Measurements from ENCODE around the gene SLX4IP.
"Not testable (repeated sequence)": the region's sequence is repeated elsewhere in the genome, so short reads cannot be mapped to it uniquely, and the experiment has no call there.

SLX4IP gene

DNA sequence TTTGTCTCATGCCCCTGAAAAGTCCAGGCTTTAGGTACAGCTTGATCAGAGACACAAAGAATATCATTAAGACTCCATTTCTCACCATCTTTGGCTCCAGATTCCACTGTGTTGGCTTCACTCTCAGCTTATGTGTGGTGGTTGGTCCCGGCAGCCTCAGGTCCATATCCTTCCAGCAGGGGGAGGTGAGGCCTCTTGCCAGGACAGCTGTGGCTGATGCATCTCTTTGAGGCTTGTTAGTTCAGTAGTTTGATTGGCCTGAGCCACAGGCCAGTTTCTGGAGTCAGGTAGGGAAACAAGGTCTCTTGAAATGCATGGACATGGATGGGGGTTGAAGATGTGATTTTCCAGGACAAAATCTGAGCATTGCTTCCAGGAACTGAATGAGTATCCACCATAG is 176.3 kb downstream of the SLX4IP start:
- no peak for DNase-seq

DNA sequence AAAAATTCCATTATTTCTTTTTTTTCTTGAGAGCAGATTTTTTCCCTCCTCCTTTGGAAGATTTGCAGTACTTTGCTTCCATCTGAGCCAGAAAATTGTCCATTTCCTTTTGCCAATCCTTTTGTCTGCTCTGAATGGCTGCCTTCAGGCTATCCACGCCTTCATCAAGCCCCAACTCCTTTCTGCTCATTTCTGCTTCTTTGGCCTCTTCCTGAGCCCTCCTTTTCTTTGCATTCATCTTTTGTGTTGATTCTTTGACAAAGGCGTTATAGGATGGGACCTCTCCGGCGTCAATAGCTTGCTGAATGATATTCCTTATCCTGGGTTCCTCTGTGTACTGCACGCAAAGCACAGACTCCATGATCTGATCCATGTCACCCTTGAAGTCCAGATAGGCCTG is 178.3 kb downstream of the SLX4IP start:
- DNase-seq, result not testable (repeated sequence)

DNA sequence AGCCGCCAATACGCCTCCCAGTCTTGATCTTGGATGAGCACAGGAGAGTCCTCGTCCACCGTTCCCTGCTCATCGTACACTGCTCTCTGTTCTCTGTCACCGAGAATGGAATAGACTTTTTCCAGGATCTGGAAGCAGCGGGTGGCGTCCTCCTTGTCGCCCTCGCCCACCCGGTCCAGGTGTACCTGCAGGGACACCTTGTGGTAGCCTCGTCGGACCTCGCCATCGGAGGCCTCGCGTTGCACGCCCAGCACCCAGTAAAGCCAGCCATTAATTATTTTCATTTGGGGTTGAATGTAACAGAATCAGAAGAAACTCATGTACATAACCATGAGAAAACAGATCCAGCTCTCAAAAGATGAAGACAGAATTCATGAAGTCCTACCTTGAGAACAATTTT is 178.8 kb downstream of the SLX4IP start:
- no peak for DNase-seq

DNA sequence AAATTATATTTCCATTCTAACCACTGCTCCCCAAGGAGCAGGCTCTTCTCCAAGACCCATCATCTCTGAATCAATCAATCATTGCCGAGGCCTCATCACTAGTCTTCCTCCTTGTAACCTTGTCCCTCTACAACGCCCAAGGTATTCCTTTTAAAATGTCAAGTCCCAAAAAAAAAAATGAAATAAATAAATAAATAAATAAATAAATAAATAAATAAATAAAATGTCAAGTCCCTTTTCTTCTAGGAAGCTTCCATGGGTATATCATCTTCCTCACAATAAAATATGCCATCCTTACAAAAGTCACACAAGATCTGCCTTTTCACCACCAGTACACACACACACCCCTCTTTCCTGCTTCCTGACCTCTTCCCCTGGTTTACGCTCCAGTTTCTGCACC is 181.1 kb downstream of the SLX4IP start:
- no peak for DNase-seq

DNA sequence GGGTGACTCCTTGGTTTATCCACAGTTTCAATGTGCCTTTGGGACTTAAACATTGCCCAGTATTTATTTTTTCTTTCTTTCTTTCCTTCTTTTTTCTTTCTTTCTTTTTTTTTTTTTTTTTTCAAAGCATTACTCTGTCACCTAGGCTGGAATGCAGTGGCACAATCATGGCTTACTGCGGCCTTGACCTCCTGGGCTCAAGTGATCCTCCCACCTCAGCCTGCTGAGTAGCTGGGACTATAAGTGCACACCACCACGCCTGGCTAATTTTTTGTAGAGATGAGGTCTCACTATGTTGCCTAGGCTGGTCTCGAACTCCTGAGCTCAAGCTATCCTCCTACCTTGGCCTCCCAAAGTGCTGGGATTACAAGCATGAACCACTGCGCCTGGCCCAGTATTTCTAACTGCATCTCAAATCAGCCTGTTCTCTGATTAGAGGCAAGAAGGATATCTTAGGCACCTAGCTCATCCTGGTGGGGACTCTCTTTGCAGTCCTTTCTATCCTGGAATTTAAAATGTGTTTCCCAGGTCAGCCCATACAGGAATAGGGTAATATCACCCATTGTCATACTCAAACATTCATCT is 182.5 kb downstream of the SLX4IP start:
- not testable (repeated sequence) for DNase-seq

DNA sequence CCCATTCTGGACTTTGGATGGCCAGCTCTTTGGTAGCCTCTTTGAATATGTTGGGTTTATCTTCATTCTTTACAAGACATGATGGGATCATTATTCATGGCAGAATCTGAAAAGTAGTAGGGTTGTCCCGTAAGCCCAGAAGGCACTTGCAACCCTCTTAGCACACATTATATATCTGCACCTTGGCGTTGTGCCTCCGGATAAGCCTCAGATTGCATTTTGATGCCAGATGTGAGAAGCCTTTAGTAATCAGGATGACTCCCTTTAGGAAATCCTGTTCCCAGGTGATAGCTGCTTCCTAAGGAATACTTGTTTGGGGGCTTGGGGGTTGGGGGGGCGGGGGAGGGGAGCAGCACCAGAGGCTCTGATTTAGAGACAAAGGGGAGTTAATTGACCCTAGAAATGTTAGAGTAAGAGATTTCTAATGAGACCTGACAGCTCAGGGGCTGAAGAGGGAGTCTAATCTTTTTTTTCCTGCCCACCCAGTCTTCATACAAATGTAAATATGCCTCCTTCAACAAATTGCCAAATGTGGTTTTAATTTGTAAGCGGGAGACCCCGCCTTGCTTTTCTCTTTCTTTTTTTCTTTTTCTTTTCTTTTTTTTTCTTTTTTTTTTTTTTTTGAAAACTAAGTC is 183.6 kb downstream of the SLX4IP start:
- DNase-seq, result peak; percentile 31

DNA sequence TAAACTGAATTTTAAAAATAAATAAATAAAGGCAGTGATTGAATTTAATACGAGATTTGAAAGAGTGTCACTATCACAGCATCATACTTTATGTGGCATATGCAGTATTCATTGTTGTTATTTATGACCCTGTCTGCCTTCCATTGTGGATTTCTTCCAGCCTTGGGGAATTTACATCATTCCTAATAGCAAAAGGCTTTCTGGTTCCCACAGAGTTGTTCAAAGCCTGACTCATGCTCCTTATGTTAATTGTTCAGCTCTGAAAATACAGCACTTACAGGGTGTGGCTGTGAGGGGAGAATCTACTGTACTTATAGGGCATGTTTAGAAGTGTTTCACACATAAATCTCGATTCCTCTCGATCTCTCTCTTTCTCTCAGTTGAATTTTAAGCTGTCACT is 184.3 kb downstream of the SLX4IP start:
- DNase-seq, result no peak

DNA sequence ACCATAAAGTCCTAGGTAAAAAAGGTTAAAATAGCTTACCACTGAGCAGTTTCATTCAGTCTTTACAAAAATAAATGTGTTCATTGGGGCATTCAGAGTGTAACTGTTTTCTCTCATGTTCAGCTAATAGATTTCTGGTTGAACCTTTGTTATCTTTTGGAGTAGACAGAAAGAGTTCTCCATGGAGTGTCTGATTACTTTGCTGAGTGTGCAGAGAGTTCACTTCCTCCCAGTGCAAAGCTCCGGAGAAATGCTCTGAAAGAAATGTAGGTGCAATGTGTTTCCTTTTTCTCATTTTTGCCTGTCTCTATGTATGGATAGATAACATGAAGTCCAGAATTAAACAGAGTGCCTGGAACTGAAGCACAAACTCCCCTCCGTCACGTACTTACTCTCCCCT is 186.0 kb downstream of the SLX4IP start:
- DNase-seq, result no peak

DNA sequence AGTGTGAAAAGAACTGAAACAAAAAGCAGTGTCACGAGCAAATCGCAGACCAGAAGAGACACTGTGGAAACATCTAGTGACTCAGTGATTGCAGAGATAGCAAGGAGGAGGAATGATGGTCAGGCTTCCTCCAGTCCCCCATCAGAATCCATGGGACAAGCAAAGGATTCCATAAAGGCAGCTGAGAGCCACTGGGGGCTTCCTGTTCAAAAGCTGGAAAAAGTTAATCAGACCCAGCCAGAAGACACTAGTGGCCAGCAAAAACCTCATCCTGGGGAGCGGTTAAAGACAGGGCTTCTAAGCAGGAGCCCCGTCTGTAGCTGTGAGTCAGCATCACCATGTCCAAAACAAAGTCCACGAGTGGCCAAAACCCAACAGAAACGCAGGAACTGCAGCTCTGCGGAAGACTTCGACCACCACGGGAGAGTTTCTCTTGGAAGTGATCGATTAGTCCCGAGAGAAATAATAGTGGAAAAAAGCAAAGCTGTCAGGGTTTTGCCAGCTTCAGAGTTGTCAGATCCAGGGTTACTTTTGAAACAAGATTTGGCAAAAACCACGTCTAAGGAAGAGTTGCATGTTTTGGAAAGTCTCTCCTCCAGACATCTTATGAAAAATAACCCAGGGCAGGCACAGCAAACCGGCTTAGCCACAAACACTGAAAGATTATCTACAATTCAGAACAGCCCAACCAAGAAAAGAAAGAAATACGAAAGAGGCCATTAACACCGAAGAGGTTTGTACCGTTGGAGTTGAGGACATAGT is 187.7 kb downstream of the SLX4IP start:
- DNase-seq, result no peak

DNA sequence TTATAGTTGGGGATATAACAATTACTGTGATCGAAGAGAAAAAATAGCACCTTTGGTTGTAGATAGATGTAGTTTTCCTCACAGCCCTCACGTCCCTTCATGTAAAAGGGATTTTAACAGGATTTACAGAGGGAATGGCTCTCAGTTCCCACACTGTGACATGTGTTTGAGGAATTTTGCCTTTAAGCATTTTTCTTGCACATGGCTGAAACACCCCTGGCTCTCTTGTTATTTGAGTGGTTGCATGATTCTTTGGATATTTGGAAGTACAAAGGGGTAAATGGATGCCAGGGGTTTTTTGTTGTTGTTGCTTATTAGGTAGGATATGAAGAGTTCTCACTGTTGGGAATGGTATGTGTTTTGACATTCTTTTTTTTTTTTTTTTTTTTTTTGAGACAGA is 190.5 kb downstream of the SLX4IP start:
- no peak for DNase-seq

DNA sequence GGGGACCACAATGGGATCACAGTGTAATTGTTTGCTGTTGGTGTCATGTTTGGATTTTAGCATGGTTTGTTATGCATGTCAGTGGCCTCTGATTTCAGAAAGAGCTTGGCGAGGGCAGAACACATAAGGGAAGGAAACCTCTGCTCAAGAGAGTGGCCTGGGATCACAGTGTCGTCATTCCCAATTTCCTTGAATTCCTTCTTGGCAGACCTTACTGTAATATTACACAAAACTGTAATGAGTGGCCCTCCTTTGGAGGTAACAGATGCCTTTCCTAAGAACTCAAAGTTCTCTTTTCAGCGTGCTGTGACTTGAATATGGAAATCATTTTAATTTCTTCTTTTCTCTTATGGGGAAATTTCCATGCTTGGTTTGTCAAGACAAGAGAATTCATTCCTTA is 191.8 kb downstream of the SLX4IP start:
- no peak for DNase-seq

DNA sequence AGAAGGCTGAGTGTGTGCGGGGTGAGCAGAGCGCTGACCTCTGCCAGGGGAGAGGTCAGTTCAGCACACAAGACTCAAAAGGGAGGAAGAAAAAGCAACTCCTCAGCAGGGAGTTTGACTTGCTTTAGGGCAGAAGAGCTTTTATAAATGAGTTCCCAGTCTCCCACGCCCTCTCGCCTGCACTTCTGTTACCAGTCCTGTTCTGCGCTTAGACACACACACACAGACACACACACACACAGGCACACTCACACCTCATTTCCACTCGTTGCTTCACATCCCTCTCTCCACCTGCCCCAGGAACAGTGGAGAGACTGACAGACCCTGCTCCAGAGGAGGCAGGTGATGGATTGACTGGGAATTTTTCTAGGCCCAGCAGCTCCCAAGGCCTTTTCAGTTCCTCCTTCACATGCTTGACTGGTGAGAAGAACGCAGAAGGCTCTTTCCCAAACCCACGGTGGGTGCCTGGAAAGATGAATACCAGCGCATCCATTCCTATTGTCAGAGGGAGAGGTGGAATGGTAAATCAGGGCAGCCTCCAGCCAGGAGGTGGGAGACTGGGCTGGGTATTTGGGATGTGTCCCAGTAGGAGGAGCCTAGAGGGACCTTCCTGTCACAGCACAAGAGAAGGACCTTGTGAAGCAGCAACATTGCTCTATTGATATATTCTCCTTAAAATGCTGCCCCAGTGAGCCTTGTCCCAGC is 195.0 kb downstream of the SLX4IP start:
- DNase-seq, result peak; percentile 51

DNA sequence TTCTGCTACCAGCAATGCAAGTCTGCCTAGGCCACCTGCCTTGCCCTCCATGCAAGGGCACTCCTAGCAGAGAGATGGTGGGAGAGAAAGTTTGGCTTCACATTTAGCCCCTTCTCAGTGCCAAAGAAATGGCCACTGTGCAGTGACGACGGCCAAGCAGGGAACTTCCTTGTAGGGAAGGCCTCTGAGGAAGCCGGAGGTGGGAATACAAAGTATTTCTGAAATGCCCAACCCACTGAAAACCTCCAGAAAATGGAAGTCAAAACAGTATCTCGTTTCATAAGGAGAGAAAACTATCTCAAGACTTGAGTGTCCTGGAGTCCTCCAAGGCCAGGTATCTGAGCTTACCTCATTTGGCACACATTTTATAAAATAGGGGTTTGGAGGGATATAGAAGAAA is 196.0 kb downstream of the SLX4IP start:
- no peak for DNase-seq

DNA sequence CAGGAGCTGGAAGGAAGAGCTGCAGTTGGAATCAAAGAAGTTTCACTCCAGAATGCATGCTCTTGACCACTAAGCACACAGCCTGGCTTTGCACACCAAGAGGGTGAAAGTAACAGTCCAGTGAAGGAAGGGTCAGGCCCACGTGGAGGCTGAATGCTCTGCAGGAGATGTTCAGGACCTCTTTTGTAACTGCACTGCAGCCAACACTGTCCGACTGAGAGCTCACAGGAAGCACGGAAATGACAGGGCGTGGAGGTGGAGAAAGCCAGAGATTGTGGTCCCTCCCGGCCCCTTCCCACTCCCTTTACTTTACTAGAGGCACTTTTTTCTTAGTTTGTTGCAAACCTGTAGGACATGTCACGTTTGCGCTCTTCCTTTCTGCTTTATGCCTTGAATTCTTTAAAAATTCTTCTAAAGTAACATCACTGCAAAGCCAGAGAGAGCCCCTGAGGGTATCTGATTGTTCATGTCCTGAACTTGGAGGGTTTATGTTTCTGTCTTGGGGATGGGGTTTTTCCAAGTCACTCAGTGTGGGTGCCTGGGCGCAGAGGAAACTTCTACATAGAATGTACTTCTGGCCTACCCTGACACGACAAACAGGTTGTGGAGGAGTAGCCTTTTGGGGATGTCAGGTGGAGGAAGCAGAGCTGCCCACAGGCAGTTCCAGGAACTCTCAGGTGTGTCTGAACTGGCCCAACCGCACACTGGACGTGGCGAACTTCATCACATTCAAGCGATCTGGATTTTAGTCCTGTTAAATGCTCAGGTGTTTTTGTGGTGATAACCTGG is 197.8 kb downstream of the SLX4IP start:
- DNase-seq, result no peak

DNA sequence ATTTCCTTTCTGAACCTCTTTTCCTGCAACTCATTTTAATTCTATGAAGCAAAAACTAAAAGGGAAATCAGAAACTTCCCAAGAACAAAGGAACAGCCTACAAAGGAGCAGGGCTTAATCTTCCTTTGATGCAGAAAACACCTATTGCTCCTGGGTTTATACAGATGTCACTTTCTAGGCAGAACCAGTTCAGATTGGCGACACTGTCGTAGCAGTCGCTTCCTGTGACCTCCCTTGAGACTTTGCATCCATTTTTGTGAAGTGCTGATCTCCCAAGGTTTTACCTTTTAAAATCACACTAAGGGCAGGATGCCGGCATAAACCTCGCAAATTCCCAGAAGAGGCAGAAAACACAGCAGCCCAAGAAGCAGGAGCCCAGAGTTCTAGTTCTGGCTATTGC is 198.6 kb downstream of the SLX4IP start:
- no peak for DNase-seq

DNA sequence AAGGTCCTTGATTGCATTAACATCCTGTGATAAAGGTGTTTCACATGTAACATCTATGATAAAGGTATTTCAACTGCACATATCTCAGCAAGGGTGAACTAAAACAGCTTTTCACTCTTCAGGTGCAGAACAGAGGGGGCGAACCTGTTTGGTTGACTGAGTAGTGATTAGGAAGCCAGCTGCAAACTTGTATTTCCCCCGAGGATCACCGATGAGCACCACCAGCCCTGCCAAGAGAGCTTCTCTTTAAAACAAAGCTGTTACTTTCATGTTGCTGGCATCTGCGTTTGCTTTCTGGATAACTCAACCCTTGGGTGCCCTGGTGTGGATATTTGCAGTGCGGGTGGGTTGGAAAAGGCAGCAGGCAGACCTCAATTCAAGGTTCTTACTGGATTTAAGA is 199.1 kb downstream of the SLX4IP start:
- no peak for DNase-seq

DNA sequence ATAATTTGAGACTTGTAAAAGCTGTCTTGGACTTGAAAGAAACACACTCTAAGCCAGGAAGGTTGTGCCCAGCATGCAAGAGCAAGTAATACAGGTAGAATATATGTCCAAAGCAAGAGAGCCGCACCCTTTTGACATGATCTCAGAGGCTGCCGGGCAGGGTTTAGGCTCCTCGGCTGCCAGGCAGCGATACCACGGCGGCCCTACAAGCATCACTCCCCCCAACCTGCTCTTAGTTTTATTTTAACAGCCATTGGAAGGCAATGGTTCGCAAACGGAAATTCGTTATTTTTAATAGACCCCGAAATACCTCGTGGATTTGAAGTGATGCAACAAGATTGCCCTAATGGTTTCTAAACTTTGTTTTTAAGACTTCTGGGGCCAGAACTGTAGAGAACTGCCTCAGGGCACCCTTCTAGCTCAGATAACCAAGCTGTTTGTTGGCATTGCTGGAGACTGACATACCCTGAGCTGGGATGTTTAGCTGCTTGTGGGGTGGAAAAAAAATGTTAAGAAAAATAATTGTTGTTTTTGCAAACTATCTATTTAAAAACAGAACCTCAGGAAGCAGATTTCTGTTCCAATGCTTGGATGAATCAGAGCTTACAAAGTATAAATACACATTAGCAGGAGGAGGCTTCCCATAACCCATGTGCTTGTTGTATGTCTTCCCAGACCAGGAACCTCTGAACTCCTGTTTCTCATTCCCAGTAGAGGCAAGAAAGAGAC is 199.7 kb downstream of the SLX4IP start:
- no peak for DNase-seq

DNA sequence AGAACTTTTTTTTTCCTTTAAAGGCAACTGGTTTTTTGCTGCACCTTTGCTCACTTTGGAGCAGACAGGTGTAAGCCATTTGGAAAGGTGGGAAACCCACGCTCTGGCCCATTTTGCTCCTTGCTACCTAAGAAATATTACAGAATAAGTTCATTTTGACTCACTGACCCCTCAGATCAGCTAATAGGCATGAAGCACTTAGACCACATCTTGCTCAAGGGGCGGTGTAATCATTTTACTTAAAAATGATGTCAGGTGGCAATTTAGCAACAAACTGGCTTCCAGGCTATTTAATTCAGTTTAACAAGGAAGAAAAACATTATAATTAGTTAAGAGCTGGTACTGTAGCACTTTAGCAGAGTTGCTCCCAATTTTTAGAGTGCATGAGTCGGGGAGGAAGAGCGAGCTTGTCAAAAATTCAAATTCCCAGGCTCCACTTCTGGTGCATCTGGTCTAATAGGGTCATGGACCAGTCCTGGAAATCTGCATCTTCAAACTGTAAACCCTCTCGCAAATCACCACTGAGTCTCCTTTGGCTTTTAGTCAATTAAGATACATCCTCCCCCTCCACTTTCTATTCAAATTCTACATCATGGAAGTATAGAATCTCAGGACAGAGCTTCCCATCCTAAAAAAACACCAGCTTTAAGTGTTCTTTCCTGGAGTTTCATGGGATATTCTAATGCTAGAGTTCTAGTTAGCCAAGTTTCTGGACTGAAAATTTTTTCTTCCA is 200.5 kb downstream of the SLX4IP start:
- no peak for DNase-seq

DNA sequence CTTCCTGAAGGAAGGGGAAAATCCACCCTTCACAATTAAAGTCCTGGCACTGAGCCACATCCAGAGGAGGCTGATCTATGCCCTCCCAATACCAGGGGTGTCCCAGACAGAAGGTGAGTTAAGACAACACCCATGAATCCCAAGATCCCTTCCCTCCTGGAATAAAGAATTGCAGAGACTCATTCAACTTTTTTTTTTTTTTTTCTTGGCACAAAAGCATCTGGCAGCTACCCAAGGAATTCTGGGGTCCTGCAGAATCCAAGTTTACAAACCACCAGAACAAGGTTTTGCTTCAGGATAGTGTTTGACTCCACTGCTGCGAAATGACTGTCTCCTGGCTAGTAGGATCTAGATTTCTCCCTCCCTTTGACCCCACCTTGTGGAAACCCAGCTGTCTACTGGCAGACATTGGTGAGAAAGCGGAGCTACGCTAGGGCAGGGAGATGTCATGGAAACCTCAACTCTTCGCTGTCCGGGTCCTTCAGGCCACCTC is 201.3 kb downstream of the SLX4IP start:
- DNase-seq, result no peak

DNA sequence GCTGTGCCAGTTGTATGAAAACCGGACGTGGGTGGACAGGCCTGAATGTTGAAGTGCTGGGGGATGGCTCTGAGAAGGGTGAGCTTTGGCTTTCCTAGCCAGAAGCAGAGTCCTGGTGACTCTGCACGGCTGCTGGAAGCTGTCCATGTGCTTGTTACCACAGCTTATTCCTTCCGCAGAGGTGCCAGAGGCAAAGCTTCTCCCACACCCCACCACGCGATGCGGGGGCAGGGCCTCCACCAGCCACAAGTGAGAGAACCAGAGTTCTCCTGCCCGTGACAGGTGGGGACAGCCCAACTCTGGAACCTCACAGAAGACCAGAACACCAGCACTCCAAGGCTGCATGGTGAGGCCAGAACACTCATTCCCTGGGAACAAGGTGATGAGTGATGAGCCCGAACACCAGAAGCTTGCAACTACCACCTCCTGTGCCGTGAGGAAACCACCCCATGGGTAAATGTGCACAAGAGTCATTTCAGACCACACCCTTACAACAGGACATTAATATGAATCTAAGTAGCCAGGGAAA is 202.0 kb downstream of the SLX4IP start:
- DNase-seq, result no peak

DNA sequence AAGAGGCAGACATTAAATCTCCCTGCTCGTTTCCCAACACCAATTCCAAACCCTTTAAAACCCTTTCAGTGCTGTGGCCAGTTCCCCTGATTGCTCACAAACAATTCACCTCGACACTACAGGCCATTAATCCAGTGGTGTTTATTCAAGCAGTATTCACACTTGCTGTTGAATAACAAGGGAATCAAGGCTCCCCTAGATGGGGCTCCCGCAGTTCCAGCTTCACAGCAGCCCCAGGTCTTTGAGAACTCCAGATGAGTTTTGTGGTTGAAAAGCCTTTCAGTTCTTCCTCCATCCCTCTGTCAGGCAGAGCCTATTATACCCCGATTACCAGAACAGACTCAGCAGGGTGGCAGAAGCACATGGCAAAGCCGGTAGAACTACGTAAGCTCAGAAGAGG is 202.5 kb downstream of the SLX4IP start:
- peak; percentile 44 for DNase-seq

All from retina (tissue), 1 donor.